Activated T-cell treated with anti-CD3 and anti-CD28 coated beads for 24 hours (primary cell): ENCODE results near the gene TBC1D8.

Experiments used
- DNase-seq: peaks from one replicate; pipeline ENCODE4 v3.0.0-alpha.2; 2020; ENCODE audit warnings: low read depth

The TBC1D8 gene

DNA sequence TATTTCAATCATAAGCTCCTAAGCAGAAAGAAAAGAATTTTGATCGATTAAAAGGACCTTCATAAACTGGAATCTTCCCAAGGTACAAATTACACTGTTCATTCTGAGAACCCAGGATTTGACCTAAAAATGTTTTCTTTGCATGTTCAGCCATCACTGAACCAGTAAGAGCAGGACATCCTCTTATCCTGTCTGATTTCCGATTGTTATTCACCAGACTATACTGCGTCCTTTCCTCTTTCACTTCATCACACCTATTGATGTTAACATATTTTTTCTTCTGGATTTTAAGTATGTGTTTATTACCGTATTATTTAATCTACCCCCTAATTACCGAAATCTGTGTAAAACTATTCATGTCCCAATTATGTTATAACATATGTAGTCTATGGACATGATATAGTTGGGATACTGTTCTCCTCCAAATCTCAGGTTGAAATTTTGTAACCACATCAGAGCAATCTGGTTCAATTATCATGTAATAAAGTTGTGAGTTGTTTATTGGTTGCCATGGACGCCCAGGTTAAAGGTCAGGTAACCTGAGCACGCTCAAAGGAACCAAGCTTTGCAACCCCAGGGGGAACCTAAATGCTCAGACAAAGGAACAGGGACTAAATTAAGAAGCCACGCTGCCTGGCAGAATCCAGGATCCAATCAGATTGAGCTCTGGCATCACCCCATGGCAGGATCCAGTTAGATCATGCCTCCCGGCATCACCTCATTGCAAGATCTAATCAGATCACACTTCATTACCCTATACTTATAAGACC is 11.6 kb upstream of the TBC1D8 start:
- no peak for DNase-seq

DNA sequence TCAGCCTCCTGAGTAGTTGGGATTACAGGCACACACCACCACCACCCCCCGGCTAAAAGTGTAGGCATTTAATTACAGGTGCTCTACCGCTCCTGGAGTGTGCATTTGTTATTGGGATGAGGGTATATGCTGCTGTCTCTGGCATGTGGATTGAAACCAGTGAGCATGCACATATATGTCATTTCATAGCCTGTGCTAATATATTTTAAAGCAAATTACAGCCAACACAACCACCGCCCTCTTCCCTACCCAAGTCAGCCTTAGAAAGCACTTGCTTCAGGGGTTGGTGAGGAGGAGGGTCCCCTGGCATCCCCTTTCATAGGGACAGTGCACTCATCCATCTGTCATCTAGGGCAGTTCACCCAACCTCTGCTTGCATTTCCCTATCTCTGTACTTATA is 10.5 kb upstream of the TBC1D8 start:
- no peak for DNase-seq

DNA sequence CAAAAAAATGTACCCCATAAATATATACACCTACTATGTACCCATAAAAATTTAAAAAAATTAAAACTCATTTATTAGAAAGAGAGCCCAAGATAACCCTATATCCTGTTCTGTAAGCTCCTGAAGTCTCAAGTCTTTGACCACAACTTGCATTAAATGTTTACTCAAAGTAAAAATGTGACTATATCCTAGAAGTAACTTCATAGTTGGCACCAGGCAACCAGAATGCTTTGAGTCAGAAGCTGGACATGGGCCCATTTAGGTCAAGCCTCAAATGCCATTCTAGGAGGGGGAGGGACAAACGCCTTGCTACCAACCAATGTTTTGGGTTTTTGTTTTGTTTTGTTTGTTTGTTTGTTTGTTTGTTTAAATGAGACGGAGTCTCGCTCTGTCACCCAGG is 9.3 kb upstream of the TBC1D8 start:
- DNase-seq = no peak

DNA sequence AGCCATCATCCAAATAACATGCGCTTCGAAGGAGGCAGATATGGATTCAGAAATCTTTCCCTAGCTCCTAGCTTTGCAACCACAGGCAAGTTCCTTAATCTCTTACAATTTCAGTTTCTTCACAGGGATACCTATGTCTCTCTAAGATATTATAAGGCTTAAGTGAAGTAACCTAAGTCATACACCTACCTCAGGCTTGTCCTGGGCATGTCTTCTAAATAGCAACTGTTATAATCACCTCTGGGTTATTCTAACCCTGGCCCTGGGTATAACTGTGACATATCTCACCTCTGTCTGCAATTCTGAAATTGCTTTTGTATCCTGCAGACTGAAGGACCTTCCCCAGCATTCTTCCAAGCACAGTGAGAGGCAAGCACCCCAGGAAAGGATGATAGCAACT is 8.3 kb upstream of the TBC1D8 start:
- DNase-seq = no peak

DNA sequence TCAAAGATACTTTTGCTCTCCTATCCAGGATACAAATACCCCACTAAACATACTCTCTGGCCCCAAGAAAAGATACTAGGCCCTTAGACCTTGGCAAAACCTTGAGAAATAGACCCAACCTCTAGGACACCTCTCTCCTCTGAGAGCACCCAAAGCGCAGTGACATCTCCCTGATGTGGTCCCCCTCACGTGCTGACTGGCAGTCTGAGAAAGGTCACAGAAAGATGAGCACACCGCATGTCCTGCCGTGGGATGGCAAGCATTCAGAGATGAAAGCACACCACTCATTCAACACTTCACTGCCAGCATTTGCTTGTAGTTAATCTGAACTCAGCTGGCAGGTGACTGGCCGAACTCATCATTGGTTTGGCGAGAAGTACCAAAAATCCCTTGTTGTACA is 6.1 kb upstream of the TBC1D8 start:
- DNase-seq = no peak

DNA sequence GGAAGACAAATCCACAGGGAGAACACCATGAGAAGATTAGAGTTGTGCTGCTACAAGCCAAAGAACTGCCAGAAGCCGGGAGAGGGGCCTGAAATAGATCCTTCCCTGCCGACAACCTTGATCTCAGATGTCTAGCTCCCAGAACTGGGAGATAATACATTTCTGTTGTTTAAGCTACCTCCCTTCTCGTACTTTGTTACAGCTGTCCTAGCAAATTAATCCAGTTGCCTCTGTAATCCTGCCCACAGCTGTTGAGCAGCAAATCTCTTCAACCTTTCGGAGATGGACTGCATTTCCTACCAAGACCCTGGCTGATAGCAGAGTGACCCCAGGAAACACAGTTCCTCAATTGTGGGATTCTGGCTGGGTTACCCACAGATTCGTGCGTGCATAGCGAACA is 2.6 kb upstream of the TBC1D8 start:
- DNase-seq = no peak

DNA sequence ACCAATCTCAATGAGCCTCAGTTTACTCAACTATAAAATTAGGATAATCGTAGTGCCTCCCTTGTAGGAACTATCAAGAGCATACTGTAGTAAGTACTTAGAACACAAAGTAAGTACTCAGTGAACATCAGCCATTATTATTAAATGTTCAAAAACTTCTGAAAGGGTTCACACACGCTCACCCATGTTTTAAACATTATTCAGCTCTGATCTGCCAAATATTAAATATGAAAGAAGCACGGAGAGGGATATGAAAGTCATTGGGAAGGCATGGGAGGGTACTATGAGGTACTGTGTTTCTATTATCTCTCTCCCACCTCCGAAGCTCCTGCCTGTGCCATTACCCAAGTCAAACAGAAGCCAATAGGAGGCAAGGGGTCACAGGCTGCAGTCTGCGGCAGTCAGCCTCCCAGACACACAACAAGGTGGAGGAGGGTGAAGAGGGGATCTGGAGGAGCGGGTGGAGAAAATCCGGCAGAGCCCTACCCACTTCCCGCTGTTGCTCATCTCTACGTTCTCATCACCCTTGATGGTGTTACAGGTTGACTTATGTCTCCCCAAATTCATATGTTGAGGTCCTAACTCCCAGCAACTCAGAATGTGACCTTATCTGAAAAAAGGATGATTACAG is 2.0 kb upstream of the TBC1D8 start:
- DNase-seq = no peak

DNA sequence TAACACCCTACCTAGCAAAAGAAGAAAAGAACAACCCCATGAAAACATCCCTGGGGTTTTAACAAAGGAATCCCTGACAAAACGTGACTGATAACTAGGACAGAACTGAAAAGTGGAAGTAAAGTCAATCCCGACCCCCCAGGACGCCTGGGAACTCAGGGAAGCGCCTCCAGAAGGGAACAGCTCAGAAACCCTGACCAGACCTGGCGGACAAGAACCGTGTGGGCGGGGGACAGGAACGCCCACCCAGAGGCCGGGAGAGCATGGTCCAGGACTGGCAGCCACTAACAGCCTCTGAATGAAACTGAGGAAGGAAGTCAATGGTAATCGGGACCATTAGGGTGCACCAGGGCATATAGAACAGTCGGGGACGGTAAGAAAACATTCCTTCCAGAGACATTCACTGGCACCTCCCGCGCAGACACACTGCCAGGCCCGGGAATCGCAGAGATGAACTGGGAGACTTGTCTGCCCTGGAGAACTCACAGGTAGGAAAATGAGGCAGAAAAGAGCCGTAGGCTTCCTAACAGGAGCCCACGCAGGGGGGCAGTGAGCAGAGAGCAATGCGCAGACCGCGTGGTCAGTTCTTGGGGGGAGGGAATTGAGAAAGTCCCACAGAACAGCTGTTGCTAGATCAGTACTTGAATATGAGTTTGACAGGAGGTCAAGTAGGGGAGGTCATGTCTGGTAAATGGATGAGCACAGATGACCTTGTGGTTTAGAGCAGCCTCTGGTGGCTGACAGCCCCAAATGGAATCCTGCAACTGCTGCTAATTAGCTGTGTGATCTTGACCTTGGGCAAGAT is 1.3 kb upstream of the TBC1D8 start:
- no peak for DNase-seq

DNA sequence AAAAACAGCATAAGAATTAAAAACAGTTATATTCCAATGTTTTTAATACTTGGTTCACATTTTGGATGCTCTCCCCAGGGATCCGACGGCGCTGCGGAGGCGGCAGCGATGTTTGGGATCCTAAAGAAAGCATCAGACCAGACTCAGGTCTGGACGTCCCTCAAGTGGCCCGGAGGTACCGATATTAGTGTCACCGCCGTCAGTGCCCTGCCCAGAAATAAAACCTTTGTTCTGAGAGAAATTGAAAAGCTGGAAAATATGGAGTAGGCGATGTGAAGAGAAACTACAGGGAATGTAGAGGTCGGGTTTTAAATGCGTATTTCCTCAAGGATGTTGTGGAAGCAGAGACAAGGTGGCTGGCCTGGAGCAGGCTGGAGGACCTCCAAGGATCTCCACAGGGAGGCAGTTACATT is 683 bp upstream of the TBC1D8 start:
- DNase-seq = no peak

DNA sequence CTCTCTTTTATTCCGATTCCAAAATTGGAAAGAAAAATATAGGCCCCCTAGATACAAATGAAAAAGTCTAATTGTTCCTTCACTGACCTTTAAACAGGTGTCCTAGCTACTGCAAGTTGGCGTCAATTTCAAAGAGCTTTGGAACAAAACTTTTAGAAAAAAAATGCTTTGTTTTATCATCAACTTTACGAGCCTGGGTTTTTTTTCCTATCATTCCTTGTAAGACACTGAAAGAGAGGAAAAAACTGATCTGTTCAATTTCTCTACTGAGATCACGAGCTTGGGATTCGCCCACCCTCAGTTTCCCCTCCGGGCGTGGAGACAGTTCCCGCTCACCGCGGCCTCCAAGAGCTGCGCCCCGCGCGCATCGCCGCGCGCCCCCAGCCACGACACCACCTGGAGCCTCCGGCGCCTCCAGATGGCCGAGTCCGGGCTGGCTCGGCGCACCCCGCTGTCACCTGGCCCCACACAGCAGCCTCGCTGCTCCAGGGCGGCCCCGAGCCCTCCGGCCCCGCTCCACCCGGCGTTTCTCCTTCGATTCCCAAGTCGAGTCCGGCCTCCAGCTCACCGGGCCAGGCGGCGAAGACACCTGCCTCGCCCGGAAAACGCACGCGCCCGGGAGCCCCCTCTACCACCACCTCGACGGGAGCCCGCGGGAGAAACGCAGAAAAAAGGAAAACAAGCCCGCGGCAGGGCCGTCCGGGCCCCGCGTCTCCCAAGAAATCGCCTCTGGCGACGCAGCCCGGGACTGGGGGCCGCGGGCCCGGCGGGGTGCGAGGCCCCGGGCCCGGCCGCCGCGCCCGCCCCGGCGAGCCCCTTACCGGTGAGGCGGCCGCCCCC is 656 bp downstream of the TBC1D8 start:
- no peak for DNase-seq

DNA sequence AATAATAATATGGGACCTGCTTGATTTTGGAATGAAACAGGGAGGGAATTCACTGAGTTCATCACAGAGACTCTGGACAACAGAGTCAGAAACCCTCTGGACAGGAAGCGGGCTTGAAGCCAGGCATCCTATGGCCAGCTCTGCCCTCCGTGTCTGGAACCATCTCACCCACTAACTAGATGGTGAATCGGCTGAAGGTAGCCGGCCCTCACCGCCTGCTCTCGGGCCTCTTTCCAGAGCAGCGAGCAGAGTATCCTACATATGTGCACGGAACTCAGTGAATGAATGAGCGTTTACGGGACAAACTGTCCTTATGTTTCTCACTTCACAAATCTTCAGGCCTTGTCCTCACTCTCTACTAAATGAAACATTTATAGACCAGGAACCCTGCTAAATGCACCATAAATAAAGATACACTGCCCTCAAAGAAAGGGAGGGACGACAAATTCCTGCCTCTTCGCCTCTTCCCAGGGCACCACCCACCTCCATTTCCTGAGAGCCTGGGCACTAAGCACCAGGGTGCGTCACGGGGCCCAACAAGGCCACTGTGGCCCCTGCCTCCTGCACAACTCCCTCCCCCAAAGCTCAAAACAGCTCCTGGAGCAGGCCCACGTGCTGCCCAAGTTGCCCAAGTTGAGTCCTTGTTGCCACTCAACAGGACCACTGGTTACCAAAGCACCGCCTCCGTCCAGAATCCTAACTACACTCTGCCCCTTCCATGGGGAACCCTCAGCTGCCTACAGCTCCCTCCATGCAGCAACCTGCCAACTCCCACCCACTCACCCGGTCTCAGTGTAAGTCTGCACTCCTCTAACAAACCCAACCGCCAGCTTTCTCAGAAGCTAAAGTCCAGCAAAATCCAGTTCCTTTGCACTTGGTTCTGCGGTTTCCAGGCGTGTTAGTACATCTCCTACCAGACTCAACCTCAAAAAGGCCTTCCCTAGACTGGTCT is 1.7 kb downstream of the TBC1D8 start:
- no peak for DNase-seq

DNA sequence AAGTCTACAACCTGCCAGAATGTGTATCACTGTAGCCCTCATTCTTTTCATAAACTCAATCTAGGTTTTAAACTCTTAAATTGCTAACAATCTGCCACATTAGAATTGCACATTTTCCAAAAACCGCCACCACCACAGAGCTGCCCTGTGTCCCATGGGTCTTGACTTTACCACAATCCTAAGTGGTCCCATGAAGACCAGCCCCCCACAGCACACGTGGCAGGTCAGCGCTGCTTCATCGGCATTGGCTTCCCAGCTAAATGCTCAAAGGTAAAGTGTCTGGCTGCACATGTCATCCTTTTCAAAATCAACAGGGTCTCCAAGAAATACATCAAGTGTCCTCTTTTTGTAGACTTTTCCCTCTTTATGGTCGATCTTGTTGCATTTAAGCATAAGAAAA is 2.4 kb downstream of the TBC1D8 start:
- DNase-seq = no peak

DNA sequence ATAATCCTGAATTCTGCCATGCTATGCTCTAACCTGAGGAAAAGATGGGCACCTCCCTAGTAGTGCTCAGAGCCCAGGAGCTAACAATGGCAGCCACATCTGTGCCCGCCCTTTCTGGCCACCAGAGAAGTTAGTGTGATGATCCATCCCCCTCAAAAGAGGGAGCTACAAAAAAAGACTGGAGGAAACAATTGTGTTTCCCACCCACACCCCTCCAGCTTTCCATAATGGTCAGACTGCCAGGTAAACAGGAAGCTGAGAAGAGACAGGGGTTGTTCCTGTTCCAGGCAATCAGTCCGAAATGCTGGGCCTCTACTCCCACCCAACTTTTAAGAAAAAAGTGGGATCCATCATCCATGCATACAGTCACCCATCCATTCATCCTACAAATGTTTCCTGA is 3.2 kb downstream of the TBC1D8 start:
- no peak for DNase-seq

DNA sequence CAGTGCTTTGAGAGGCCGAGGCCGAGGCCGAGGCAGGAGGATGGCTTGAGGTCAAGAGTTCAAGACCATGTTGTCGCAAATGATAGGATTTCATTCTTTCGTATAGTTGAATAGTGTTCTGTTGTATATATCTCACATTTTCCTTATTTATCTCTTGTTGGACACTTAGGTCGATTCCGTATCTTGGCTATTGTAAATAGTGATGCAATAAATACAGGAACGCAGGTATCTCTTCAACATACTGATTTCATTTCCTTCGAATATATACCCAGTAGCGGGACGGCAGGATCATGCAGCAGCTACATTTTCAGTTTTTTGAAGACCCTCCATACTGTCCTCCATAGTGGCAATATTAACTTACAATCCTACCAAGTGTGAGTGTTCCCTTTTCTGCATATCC is 4.1 kb downstream of the TBC1D8 start:
- no peak for DNase-seq

DNA sequence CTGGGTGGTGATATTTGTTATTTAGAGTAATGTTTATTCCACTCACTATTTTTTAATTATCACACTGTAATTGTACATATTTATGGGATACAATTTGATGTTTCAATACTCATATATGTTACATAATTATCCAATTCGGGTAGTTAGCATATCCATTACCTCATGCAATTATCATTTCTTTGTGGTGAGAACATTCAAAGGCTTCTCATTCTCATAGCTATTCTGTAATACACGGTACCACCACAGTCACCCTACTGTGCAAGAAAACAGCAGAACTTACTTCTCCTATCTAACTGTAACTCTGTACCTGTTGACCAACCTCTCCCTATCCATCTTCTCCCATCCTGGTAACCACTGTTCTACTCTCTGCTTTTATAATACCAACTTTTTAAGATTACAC is 4.6 kb downstream of the TBC1D8 start:
- DNase-seq = no peak

DNA sequence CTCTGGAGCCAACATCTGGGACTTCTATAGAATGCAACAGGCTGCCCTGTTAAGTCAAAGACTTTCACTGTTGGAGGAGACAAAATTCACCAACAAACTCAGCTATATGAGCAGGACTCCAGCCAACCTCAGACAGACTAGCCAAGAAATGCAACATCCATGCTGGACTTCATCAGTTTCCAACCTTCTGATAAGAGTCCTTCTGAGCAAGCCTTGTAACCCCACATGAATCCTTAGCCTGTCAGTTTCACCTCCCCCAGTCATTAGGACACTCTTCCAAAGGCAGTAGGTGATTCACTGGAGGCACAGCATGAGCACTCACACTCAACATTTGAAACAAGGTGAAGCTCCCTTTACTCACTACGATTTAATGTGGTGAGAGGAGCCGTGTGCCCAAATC is 5.8 kb downstream of the TBC1D8 start:
- DNase-seq = no peak

DNA sequence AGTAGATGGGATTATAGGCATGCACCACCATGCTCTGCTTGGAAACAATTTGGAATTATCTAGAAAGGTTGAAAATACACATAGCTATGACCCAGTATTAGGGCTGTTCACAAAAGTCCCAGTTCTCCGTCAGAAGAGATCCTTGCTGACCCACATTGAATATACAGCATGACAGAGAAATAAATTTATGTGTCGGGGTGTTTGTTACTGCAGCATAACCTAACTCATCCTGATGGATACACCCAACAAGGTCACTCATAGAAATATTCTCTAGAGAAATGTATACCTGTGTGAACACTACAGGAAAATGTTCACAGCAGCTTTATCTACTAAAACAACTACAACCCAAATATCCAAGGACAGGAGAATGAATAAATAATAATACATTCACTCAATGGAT is 9.0 kb downstream of the TBC1D8 start:
- no peak for DNase-seq

DNA sequence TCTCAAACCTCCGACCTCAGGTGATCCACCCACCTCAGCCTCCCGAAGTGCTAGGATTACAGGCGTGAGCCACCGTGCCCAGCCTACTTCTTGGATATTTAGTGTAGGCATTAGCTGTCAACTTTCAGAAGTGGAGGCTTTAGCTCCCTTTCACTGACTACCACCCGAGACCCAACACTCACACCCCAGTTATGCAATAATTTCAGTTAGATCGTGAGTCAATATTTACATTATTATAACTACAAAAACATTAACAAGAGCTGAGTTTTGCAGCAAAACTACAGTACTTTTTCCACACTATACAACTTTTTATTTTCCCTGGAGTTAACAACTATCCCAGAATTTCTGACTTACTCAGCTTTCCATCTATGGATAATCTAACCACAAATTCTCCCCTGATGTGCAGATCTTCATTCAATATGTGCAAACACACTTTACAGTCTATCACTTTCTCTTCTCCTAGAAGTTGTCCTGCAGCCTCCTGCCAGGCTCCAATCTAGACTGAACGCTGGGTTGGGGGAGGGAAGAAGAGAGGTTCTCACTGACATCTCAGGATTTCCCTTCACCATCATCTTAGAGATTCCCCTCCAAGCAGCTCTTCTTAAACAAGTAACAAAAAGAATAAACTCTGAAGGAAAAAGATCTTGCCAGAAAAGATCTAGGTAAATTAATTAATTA is 10.1 kb downstream of the TBC1D8 start:
- DNase-seq = no peak

DNA sequence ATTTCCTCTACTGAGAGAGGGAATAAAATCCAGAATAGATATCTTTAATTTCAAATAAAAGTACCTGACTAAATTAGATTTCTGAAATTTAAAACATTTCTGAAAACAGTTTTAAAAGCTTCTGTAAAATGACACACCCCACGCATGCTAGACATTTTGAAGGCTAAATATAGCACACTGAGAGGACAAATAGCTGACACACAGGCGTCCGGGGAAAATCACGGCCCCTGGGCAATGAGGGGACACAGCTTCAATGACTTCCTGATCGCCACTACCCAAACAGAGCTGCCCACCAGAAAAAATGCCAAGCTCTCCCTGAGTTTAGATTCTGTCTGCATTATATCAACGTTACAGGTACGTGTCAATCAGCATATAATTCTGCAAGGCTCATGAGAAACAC is 10.9 kb downstream of the TBC1D8 start:
- no peak for DNase-seq

DNA sequence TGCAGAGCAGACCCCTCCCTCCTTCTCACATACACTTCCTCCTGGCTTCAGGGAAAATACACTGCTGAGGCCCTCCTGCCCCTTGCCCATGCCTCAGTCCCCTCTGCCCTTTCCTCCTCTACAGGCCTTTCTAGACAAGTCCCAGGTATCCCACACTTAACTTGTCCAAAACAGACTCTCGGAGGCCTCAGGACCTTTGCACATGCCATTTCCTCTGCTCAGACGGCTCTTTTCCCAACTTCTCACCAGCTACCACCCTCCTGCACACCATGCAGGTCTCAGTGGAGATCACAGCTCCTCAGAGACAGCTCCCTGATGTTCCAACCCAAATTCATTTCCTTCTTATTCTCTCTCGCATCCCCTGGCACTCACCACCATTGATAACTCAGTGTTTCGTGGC is 11.7 kb downstream of the TBC1D8 start:
- no peak for DNase-seq
